GM23248 (cell line): Measurements from ENCODE around the gene PARD6B. TPM values are rescaled to one million over a fixed set of nuclear protein-coding genes. Genes with fewer than 3 reads are reported as not detected.

Source experiments
- DNase-seq: peaks from one replicate; pipeline ENCODE4 v3.0.0-alpha.2; 2015
- H2AFZ ChIP-seq: fragments of 200-600 bp; sonication (generic); 2 replicates; pipeline ENCODE4 v1.6.1; 2016; ENCODE audit warnings: antibody characterized with exemption
- H3F3A ChIP-seq: fragments of 200-600 bp; sonication (generic); 2 replicates; pipeline ENCODE4 v1.6.1; 2016; ENCODE audit warnings: mild to moderate bottlenecking, antibody characterized with exemption, mixed run types; ENCODE audit not compliant: insufficient read depth
- H3K27ac ChIP-seq: fragments of 200-600 bp; sonication (generic); 2 replicates; pipeline ENCODE4 v1.5.1; 2016; ENCODE audit warnings: mild to moderate bottlenecking
- H3K27me3 ChIP-seq: fragments of 200-600 bp; sonication (generic); replicated peaks from 2 replicates; pipeline ENCODE4 v1.6.1; 2016; ENCODE audit warnings: mild to moderate bottlenecking; ENCODE audit not compliant: insufficient read depth
- H3K36me3 ChIP-seq: fragments of 200-600 bp; sonication (generic); 2 replicates; pipeline ENCODE4 v1.6.1; 2016; ENCODE audit warnings: low read depth, mild to moderate bottlenecking
- H3K4me1 ChIP-seq: fragments of 200-600 bp; sonication (generic); 2 replicates; pipeline ENCODE4 v1.6.1; 2016; ENCODE audit warnings: mild to moderate bottlenecking; ENCODE audit not compliant: insufficient read depth
- H3K4me2 ChIP-seq: fragments of 200-600 bp; sonication (generic); one replicate; pipeline ENCODE4 v1.6.1; 2016; ENCODE audit warnings: mild to moderate bottlenecking; ENCODE audit not compliant: unreplicated experiment
- H3K4me3 ChIP-seq: fragments of 200-600 bp; sonication (generic); 2 replicates; pipeline ENCODE4 v1.5.1; 2016; ENCODE audit warnings: mild to moderate bottlenecking
- H3K79me2 ChIP-seq: fragments of 200-600 bp; sonication (generic); 2 replicates; pipeline ENCODE4 v1.6.1; 2016; ENCODE audit warnings: mild to moderate bottlenecking; ENCODE audit not compliant: insufficient read depth
- H3K9ac ChIP-seq: fragments of 200-600 bp; sonication (generic); 2 replicates; pipeline ENCODE4 v1.6.1; 2016; ENCODE audit warnings: mild to moderate bottlenecking
- H3K9me2 ChIP-seq: fragments of 200-600 bp; sonication (generic); 2 replicates; pipeline ENCODE4 v1.6.1; 2016; ENCODE audit warnings: mixed run types, mild to moderate bottlenecking, moderate library complexity; ENCODE audit not compliant: insufficient read depth
- H3K9me3 ChIP-seq: fragments of 200-600 bp; sonication (generic); one replicate; pipeline ENCODE4 v1.6.1; 2017; ENCODE audit warnings: low read depth
- H4K20me1 ChIP-seq: fragments of 200-600 bp; sonication (generic); 2 replicates; pipeline ENCODE4 v1.6.0; 2016; ENCODE audit not compliant: insufficient read depth
- EZH2 ChIP-seq: fragments of 200-600 bp; sonication (generic); IDR thresholded peaks from 2 replicates; pipeline ENCODE4 v1.6.1; 2018; ENCODE audit warnings: antibody characterized with exemption, mild to moderate bottlenecking; ENCODE audit not compliant: insufficient read depth, poor library complexity, severe bottlenecking
- EZH2phosphoT487 ChIP-seq: fragments of 200-600 bp; sonication (generic); IDR thresholded peaks from 2 replicates; pipeline ENCODE4 v1.6.1; 2018; ENCODE audit warnings: antibody characterized with exemption, moderate library complexity, mild to moderate bottlenecking, low read depth; ENCODE audit not compliant: insufficient read depth
- WGBS, 2 experiments: methylation state at CpG; one replicate each; pipeline ENCODE4 v1.1.6; 2015 to 2017; ENCODE audit warnings: low lambda C conversion rate in 2 of 2, low coverage in 1 of 2; ENCODE audit errors: missing lambda C conversion rate in 2 of 2; 5-methylcytosine and 5-hydroxymethylcytosine counted together
- in situ Hi-C: fragments of 300-500 bp; cut with MboI; formaldehyde crosslinking; loops from 2 replicates; pipeline ENCODE4 v1.15.0; 2020
- polyA plus RNA-seq: library from polyadenylated mRNA; unstranded; fragments of >200 nt; fragmentation: Nextera tagmentation; extraction: Ambion mirVana; gene quantifications from 2 replicates; pipeline ENCODE4 v1.2.1, GENCODE V29; 2016
- total RNA-seq: library from RNA; depleted of rRNA; stranded (reverse); fragments of >200 nt; shearing (Covaris generic); gene quantifications from 2 replicates; pipeline ENCODE4 v1.2.3, GENCODE V29; 2014

Gene PARD6B
- total and polyA plus RNA-seq, 2 experiments from 2014 or later, result 0.16 TPM; not detected in 1

DNA sequence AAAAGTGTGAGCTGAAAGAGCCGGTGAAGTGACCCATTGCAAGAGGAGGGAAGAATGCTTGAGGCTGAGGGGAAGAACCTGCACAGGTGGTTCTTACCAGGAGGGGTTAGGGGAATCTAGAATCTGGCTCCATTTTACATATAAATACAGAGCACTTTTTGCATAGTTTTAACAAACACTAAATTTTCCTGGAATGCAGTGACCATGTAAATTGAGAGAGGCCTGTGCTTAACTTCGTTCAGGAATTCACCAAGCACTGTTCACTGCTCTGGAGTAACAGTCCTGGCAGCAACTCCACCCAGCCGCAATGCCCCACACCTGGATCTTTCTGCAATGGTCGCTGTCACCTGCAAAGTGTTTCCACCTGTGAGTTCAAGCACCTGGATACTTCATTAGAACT is 26.9 kb upstream of the PARD6B start:
- Histone ChIP-seq H3K27me3 (no peaks in the 10 kb centered on the region), H4K20me1 (no peaks in the 10 kb centered on the region), H3K4me1 (no peaks in the 10 kb centered on the region), H3F3A (no peaks in the 10 kb centered on the region), H3K27ac (no peak overlapping the region), H3K4me3 (no peak overlapping the region), H3K9me2 (no peaks in the 10 kb centered on the region), H3K79me2 (no peaks in the 10 kb centered on the region), H3K36me3 (no peaks in the 10 kb centered on the region), H3K4me2 (no peak overlapping the region), H3K9ac (no peak overlapping the region), H2AFZ (no peak overlapping the region), H3K9me3 (no peaks in the 10 kb centered on the region)
- 86 to 88% methylated on average over 4 of the region's 4 CpGs for WGBS, 2 experiments
- TF ChIP-seq EZH2 (no peak), EZH2phosphoT487 (no peak)
- in situ Hi-C loops, result no loop called here
- DNase-seq, result no peak

DNA sequence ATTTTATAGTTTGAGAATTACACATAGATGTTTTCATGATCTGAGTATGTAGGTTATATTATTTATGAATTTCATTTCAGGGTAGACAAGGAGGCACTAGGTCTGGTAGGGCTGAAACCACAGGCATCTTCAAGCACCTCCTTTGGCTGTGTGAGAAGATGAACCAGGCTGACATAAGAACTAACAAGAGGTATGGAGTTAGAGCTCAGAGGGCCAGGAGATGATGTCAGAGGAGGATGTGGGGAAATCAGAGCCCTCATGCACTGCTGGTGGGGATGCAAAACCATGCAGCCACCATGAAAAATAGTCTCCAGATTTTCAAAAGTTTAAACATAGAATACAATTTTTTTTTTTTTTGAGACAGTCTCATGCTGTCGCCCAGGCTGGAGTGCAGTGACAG is 26.4 kb upstream of the PARD6B start:
- 50 to 57% methylated on average over 1 of the region's 1 CpG for WGBS, 2 experiments
- H3K9me2 ChIP-seq, result no peaks in the 10 kb centered on the region
- in situ Hi-C loops, result no loop called here
- no peaks in the 10 kb centered on the region for H4K20me1 ChIP-seq
- no peak overlapping the region for H3K4me2 ChIP-seq
- TF ChIP-seq EZH2phosphoT487 (no peak), EZH2 (no peak)
- no peaks in the 10 kb centered on the region for H3K9me3 ChIP-seq
- no peak overlapping the region for H3K9ac ChIP-seq
- H3F3A ChIP-seq, result no peaks in the 10 kb centered on the region
- peak; percentile 67 for DNase-seq
- no peak overlapping the region for H3K4me3 ChIP-seq
- H2AFZ ChIP-seq, result no peak overlapping the region
- H3K27ac ChIP-seq, result no peak overlapping the region
- H3K36me3 ChIP-seq, result no peaks in the 10 kb centered on the region
- no peaks in the 10 kb centered on the region for H3K4me1 ChIP-seq
- H3K79me2 ChIP-seq, result no peaks in the 10 kb centered on the region
- H3K27me3 ChIP-seq, result no peaks in the 10 kb centered on the region

DNA sequence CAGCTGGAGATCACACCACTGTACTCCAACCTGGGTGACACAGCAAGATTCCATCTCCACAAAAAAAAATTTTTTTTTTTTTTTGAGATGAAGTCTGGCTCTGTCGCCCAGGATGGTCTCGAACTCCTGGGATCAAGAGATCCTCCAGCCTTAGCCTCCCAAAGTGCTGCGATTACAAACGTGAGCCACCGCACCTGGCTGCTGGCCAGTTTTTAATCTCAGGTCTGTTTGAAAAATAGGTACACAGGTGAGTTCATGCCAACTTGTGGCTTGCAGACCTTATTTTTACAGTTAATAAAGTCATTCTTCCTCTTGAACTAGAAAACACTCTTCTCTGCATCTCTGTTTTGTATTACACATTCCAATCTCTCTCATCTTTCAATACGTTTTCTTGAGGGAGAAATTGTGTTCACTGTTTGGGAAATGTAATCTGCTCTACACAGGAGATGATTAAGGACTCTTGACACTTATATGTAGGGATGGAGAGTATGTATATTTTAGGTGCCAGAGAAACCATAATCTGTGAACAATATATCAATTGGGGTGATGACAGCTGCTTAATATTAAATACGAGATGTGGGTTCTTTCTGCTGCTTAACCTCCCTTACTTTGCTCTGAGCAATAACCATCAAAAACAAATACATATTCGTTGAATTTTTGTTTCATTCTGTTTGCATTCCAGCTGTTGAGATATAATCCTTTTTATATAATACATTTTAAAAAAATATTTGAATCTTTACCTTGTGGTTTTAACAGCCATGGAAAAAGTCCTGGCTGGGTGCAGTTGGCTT is 22.3 kb upstream of the PARD6B start:
- H3K27ac ChIP-seq, result no peak overlapping the region
- in situ Hi-C loops, result no loop called here
- H4K20me1 ChIP-seq, result no peaks in the 10 kb centered on the region
- H3K36me3 ChIP-seq, result no peaks in the 10 kb centered on the region
- H3K9me2 ChIP-seq, result no peaks in the 10 kb centered on the region
- no peak overlapping the region for H3K9ac ChIP-seq
- H3K4me1 ChIP-seq, result peaks cover 15% of the 10 kb centered on the region
- no peaks in the 10 kb centered on the region for H3K27me3 ChIP-seq
- no peak overlapping the region for H3K4me3 ChIP-seq
- WGBS, 2 experiments, result 63 to 67% methylated on average over 8 of the region's 8 CpGs
- no peaks in the 10 kb centered on the region for H3K9me3 ChIP-seq
- TF ChIP-seq EZH2 (no peak), EZH2phosphoT487 (no peak)
- H3F3A ChIP-seq, result no peaks in the 10 kb centered on the region
- no peak overlapping the region for H3K4me2 ChIP-seq
- DNase-seq, result no peak
- H3K79me2 ChIP-seq, result no peaks in the 10 kb centered on the region
- no peak overlapping the region for H2AFZ ChIP-seq

DNA sequence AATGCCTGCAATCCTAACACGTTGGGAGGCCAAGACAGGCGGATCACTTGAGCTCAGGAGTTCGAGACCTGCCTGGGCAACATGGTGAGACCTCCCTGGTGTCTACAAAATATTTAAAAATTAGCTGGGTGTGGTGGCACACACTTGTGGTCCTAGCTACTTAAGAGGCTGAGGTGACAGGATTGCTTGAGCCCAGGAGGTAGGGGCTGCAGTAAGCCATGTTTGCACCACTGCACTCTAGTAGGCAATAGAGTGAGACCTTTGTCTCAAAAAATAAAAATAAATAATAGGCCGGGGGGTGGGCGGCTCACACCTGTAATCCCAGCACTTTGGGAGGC is 21.8 kb upstream of the PARD6B start:
- in situ Hi-C loops, result no loop called here
- TF ChIP-seq EZH2 (no peak), EZH2phosphoT487 (no peak)
- Histone ChIP-seq H3K4me1 (peaks cover 15% of the 10 kb centered on the region), H3K36me3 (no peaks in the 10 kb centered on the region), H3K9me3 (no peaks in the 10 kb centered on the region), H3K27ac (no peak overlapping the region), H3F3A (no peaks in the 10 kb centered on the region), H3K27me3 (no peaks in the 10 kb centered on the region), H3K9ac (no peak overlapping the region), H3K4me3 (no peak overlapping the region), H3K9me2 (no peaks in the 10 kb centered on the region), H4K20me1 (no peaks in the 10 kb centered on the region), H2AFZ (no peak overlapping the region), H3K79me2 (no peaks in the 10 kb centered on the region), H3K4me2 (no peak overlapping the region)
- 77% methylated on average over 5 of the region's 5 CpGs for WGBS, 2 experiments
- DNase-seq, result no peak
